Chondrocyte (in vitro differentiated cells): ENCODE measurements around the gene ABHD12B. TPM values are rescaled to one million over a fixed set of nuclear protein-coding genes. Genes with fewer than 3 reads are reported as not detected.
"Not testable (repeated sequence)": the region's sequence is repeated elsewhere in the genome, so short reads cannot be mapped to it uniquely, and the experiment has no call there.

Experiments
- DNase-seq: peaks from one replicate; pipeline ENCODE4 v3.0.0; 2021; ENCODE audit warnings: mixed read lengths, low spot score
- H3K27ac Mint-ChIP-seq: one replicate; pipeline ENCODE4 v1.8.0; 2021; ENCODE audit warnings: mild to moderate bottlenecking, moderate library complexity, mixed read lengths; ENCODE audit not compliant: unreplicated experiment
- H3K27me3 Mint-ChIP-seq: 2 replicates; pipeline ENCODE4 v1.8.0; 2021; ENCODE audit warnings: low read depth, mixed read lengths
- H3K36me3 Mint-ChIP-seq: 2 replicates; pipeline ENCODE4 v1.8.0; 2021; ENCODE audit warnings: low read depth, mixed read lengths
- H3K4me1 Mint-ChIP-seq: 2 replicates; pipeline ENCODE4 v1.8.0; 2021; ENCODE audit warnings: low read depth, mild to moderate bottlenecking, mixed read lengths
- H3K4me3 Mint-ChIP-seq: one replicate; pipeline ENCODE4 v1.8.0; 2021; ENCODE audit warnings: mild to moderate bottlenecking, moderate library complexity, mixed read lengths; ENCODE audit not compliant: unreplicated experiment
- H3K9me3 Mint-ChIP-seq: 2 replicates; pipeline ENCODE4 v1.8.0; 2021; ENCODE audit warnings: low read depth, mixed read lengths
- total RNA-seq: library from RNA; stranded (reverse); gene quantifications from 3 replicates; pipeline ENCODE4 v1.2.1, GENCODE V29; 2021
- TF ChIP-seq, protein P1 (sequence below): fragments of 200-600 bp; sonication (generic); IDR thresholded peaks from 2 replicates; pipeline ENCODE4 v1.5.0; 2021; ENCODE audit warnings: antibody characterized with exemption, mild to moderate bottlenecking, moderate library complexity

ABHD12B gene
- total RNA-seq, 1 donor from 2014 or later: not detected

DNA sequence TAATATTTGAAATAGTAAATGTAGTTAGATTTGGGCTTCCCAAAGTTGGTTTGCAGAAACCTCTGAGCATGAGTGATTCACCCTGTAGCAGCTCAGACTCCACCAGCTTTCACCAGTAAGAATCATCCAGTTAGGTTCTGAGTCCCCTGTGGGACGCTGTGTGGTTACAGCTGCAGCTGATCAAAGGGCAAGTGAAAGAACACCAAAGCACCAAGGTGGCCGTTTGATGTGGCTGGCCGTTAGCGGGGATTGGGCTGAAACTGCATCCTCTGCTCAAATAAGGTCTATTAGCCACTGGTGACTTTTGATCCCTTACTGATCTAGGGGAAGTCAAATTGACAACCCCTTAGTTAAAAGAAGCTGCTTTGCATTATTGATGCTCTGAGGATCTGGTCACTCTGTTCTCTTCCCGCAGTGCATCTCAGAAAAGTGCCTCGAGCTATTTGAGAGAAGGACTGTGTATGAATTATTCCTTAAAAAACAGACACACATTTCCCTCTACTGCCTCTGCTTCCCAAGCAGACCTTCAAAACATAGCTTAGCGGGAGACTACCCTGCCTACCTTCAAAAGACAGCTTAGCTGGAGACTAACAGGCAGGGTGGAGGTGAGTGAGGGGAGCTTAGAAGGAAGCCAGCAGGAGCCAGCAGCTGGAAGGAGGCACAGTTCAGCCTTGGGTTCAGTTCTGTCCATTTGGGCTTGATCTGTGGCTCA lies 3.7 kb downstream of the ABHD12B start:
- Mint-ChIP-seq H3K27me3 (peaks cover 37% of the 10 kb centered on the region), H3K27ac (no peak overlapping the region), H3K9me3 (no peaks in the 10 kb centered on the region), H3K36me3 (no peaks in the 10 kb centered on the region), H3K4me3 (no peak overlapping the region), H3K4me1 (peaks cover 9% of the 10 kb centered on the region)
- TF ChIP-seq, protein P1, sequence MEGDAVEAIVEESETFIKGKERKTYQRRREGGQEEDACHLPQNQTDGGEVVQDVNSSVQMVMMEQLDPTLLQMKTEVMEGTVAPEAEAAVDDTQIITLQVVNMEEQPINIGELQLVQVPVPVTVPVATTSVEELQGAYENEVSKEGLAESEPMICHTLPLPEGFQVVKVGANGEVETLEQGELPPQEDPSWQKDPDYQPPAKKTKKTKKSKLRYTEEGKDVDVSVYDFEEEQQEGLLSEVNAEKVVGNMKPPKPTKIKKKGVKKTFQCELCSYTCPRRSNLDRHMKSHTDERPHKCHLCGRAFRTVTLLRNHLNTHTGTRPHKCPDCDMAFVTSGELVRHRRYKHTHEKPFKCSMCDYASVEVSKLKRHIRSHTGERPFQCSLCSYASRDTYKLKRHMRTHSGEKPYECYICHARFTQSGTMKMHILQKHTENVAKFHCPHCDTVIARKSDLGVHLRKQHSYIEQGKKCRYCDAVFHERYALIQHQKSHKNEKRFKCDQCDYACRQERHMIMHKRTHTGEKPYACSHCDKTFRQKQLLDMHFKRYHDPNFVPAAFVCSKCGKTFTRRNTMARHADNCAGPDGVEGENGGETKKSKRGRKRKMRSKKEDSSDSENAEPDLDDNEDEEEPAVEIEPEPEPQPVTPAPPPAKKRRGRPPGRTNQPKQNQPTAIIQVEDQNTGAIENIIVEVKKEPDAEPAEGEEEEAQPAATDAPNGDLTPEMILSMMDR: no peak
- DNase-seq: no peak

- Mint-ChIP-seq H3K9me3 (no peaks in the 10 kb centered on the region), H3K27ac (no peak overlapping the region), H3K27me3 (peaks cover 4% of the 10 kb centered on the region), H3K4me1 (no peaks in the 10 kb centered on the region), H3K4me3 (no peak overlapping the region), H3K36me3 (peaks cover 5% of the 10 kb centered on the region)
- TF ChIP-seq, protein P1: no peak
- no peak for DNase-seq
Measured at GRCh38 chr14:50882932-50883826, 11.3 kb downstream of the ABHD12B start.

DNA sequence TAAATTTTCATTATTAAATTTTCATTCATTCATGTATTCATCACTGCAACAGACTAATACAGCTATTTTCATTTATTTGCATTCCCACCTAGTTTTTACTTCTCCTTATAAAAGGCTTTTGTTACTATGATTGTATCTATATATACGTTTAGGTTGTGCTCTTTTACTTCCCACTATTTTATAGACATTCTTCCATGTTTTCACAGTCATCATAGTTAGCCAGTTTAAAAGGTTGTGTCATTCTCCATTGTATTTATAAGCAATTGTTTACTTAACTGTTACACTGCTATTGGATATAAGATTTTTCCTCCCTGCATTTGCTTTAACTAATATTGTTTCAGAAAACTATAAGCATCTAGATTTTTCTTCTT lies 12.0 kb downstream of the ABHD12B start:
- no peaks in the 10 kb centered on the region for H3K4me1 Mint-ChIP-seq
- TF ChIP-seq, protein P1: no peak
- no peaks in the 10 kb centered on the region for H3K9me3 Mint-ChIP-seq
- no peak overlapping the region for H3K27ac Mint-ChIP-seq
- H3K27me3 Mint-ChIP-seq: peaks cover 4% of the 10 kb centered on the region
- H3K4me3 Mint-ChIP-seq: no peak overlapping the region
- DNase-seq: no peak
- H3K36me3 Mint-ChIP-seq: peaks cover 7% of the 10 kb centered on the region

- H3K4me3 Mint-ChIP-seq: no peak overlapping the region
- H3K27ac Mint-ChIP-seq: no peak overlapping the region
- H3K36me3 Mint-ChIP-seq: peaks cover 8% of the 10 kb centered on the region
- DNase-seq: no peak
- no peaks in the 10 kb centered on the region for H3K9me3 Mint-ChIP-seq
- no peaks in the 10 kb centered on the region for H3K27me3 Mint-ChIP-seq
- H3K4me1 Mint-ChIP-seq: no peaks in the 10 kb centered on the region
- TF ChIP-seq, protein P1: no peak
Measured at GRCh38 chr14:50887476-50887875, 15.6 kb downstream of the ABHD12B start.

DNA sequence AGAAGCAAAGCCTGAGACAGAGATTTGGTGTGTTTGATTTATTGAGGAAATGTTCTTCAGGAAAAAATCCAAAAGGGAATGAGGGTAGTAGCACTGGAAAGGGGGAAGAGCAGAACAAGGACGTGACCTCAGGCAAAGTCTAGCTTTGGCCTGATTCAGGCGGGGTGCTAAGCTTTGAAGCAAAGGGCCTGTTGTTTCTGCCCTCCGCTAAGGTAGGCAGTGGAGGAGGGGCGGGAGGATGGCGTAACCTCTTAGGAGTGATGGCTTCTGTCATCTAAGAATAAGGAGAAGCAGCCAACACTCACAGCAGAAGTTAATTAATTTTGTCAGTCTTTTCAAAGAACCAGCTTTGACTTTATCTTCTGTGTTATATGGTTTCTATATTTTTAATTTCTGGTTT lies 20.4 kb downstream of the ABHD12B start:
- DNase-seq: no peak
- Mint-ChIP-seq H3K9me3 (no peaks in the 10 kb centered on the region), H3K27ac (no peak overlapping the region), H3K4me1 (no peaks in the 10 kb centered on the region), H3K36me3 (peaks cover 5% of the 10 kb centered on the region), H3K4me3 (no peak overlapping the region), H3K27me3 (no peaks in the 10 kb centered on the region)
- TF ChIP-seq, protein P1: no peak

DNA sequence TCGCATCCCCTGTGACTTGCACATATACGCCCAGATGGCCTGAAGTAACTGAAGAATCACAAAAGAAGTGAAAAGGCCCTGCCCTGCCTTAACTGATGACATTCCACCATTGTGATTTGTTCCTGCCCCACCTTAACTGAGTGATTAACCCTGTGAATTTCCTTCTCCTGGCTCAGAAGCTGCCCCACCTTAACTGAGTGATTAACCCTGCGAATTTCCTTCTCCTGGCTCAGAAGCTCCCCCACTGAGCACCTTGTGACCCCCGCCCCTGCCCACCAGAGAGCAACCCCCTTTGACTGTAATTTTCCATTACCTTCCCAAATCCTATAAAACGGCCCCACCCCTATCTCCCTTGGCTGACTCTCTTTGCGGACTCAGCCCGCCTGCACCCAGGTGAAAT lies 24.6 kb downstream of the ABHD12B start:
- not testable (repeated sequence) for H3K27ac Mint-ChIP-seq, H3K4me3 Mint-ChIP-seq, DNase-seq, H3K9me3 Mint-ChIP-seq, H3K27me3 Mint-ChIP-seq, H3K4me1 Mint-ChIP-seq
- H3K36me3 Mint-ChIP-seq: peaks cover 14% of the 10 kb centered on the region

- H3K4me1 Mint-ChIP-seq, H3K27ac Mint-ChIP-seq, H3K4me3 Mint-ChIP-seq, H3K27me3 Mint-ChIP-seq, DNase-seq, H3K9me3 Mint-ChIP-seq: not testable (repeated sequence)
- peaks cover 15% of the 10 kb centered on the region for H3K36me3 Mint-ChIP-seq
Measured at GRCh38 chr14:50897005-50897404, 25.2 kb downstream of the ABHD12B start.
